A549 (cell line): ENCODE results near the gene DRD3. TPM values are rescaled to one million over a fixed set of nuclear protein-coding genes. Genes with fewer than 3 reads are reported as not detected.

Experiments
- ATAC-seq, 2 experiments: fragments of 200-7000 bp in 1 of 2; fragments of >200 bp in 1 of 2; cut with Nextera tagmentation in 1 of 2; cut with Tn5 transposase in 1 of 2; 3 replicates each; pipeline versions ENCODE4 v1.8.0 to v1.9.1; 2018 to 2020; ENCODE audit warnings: mild to moderate bottlenecking in 1 of 2, moderate library complexity in 1 of 2
- CTCF ChIA-PET: fragments of 300-600 bp; sonication (Branson Sonifier 250); formaldehyde crosslinking; extraction: SDS; loops from one replicate; lab custom pipeline; 2021; ENCODE audit warnings: antibody characterized with exemption, inconsistent platforms; lab: Yijun Ruan, JAX
- POLR2A ChIA-PET: fragments of 350-600 bp; formaldehyde crosslinking; extraction: SDS; loops from one replicate; lab custom pipeline; 2021; ENCODE audit warnings: antibody characterized with exemption, inconsistent platforms; lab: Yijun Ruan, JAX
- DNase-seq, 2 experiments: peaks; one replicate each; pipeline versions ENCODE4 v3.0.0 to v3.0.0-alpha.2; 2011 to 2016; ENCODE audit warnings: low read depth in 1 of 2, low spot score in 1 of 2
- FAIRE-seq: peaks from 2 replicates; lab custom pipeline; 2011; peaks lifted over from hg19 to GRCh38; lab: Jason Lieb, UNC
- H3K27ac ChIP-seq, 2 experiments: fragments of >200 bp; sonication (Bioruptor Twin); formaldehyde crosslinking; 3 replicates each; pipeline ENCODE4 v1.5.1; 2016 to 2017
- H3K4me1 ChIP-seq: fragments of >200 bp; sonication (Bioruptor Twin); formaldehyde crosslinking; 3 replicates; pipeline ENCODE4 v1.6.1; 2016
- H3K4me2 ChIP-seq: fragments of >200 bp; sonication (Bioruptor Twin); formaldehyde crosslinking; 3 replicates; pipeline ENCODE4 v1.6.1; 2016
- H3K4me3 ChIP-seq: fragments of >200 bp; sonication (Bioruptor Twin); formaldehyde crosslinking; 3 replicates; pipeline ENCODE4 v1.5.1; 2016
- H3K9me3 ChIP-seq: fragments of >200 bp; sonication (Bioruptor Twin); formaldehyde crosslinking; 3 replicates; pipeline ENCODE4 v1.6.1; 2016
- BHLHE40 ChIP-seq: IDR thresholded peaks from 2 replicates; pipeline ENCODE4 v1.6.1; 2012; ENCODE audit warnings: low read depth, low read length, inconsistent platforms
- CBX8 ChIP-seq: fragments of 200-600 bp; sonication (generic); IDR thresholded peaks from 2 replicates; pipeline ENCODE4 v1.6.1; 2016
- E2F6 ChIP-seq: IDR thresholded peaks from 2 replicates; pipeline ENCODE4 v1.6.1; 2012; ENCODE audit warnings: low read depth, borderline replicate concordance
- ESRRA ChIP-seq: fragments of 150-350 bp; IDR thresholded peaks from 2 replicates; pipeline ENCODE4 v1.6.1; 2014; ENCODE audit warnings: mild to moderate bottlenecking, low read length, borderline replicate concordance
- FOSL2 ChIP-seq, 2 experiments: fragments of 450-650 bp in 1 of 2; fragments of >200 bp in 1 of 2; sonication (Bioruptor Twin) in 1 of 2; formaldehyde crosslinking; IDR thresholded peaks; 2 replicates each; pipeline versions ENCODE4 v1.5.0 to v1.6.1; 2016 to 2020; ENCODE audit warnings: mild to moderate bottlenecking in 1 of 2, moderate library complexity in 1 of 2
- GATA3 ChIP-seq: IDR thresholded peaks from 2 replicates; pipeline ENCODE4 v1.6.1; 2012; ENCODE audit warnings: borderline replicate concordance
- HOXA7 ChIP-seq: fragments of 250-450 bp; sonication (Bioruptor Pico); IDR thresholded peaks from 2 replicates; pipeline ENCODE4 v1.5.0; 2020; ENCODE audit warnings: mild to moderate bottlenecking, moderate library complexity
- HOXB13 ChIP-seq: fragments of 250-450 bp; sonication (Bioruptor Pico); IDR thresholded peaks from 2 replicates; pipeline ENCODE4 v1.5.0; 2020; ENCODE audit warnings: low read depth, mild to moderate bottlenecking, moderate library complexity
- JUN ChIP-seq, 2 experiments: fragments of >200 bp; sonication (Bioruptor Twin); formaldehyde crosslinking; IDR thresholded peaks; 2 replicates in 1 of 2; 3 replicates in 1 of 2; pipeline ENCODE4 v1.6.1; 2016 to 2017
- JUNB ChIP-seq: fragments of >200 bp; sonication (Bioruptor Twin); formaldehyde crosslinking; IDR thresholded peaks from 2 replicates; pipeline ENCODE4 v1.6.1; 2016
- KDM1A ChIP-seq: fragments of 200-600 bp; sonication (generic); IDR thresholded peaks from 2 replicates; pipeline ENCODE4 v1.6.1; 2016; ENCODE audit warnings: low read depth, mild to moderate bottlenecking
- KDM5A ChIP-seq: fragments of 200-600 bp; sonication (generic); IDR thresholded peaks from 2 replicates; pipeline ENCODE4 v1.6.1; 2016; ENCODE audit warnings: antibody characterized with exemption, mild to moderate bottlenecking
- MAFK ChIP-seq: fragments of 450-650 bp; IDR thresholded peaks from 2 replicates; pipeline ENCODE4 v1.6.1; 2014; ENCODE audit not compliant: partially characterized antibody
- NFE2L2 ChIP-seq: fragments of 150-350 bp; conservative IDR thresholded peaks from 2 replicates; pipeline ENCODE4 v1.6.1; 2014; ENCODE audit warnings: low read length
- PBX3 ChIP-seq: IDR thresholded peaks from 2 replicates; pipeline ENCODE4 v1.6.1; 2012
- POLR2A ChIP-seq: IDR thresholded peaks from 2 replicates; pipeline ENCODE4 v1.6.1; 2012; ENCODE audit warnings: mild to moderate bottlenecking, low read length
- RNF2 ChIP-seq: fragments of 200-600 bp; sonication (generic); IDR thresholded peaks from 2 replicates; pipeline ENCODE4 v1.6.1; 2016; ENCODE audit warnings: low read depth, mild to moderate bottlenecking, antibody characterized with exemption, moderate library complexity, borderline replicate concordance
- SMC3 ChIP-seq: fragments of >200 bp; sonication (Bioruptor Twin); formaldehyde crosslinking; IDR thresholded peaks from 3 replicates; pipeline ENCODE4 v1.6.1; 2018; ENCODE audit warnings: inconsistent platforms
- SREBF2 ChIP-seq: fragments of 450-650 bp; IDR thresholded peaks from 2 replicates; pipeline ENCODE4 v1.6.1; 2014; ENCODE audit warnings: mild to moderate bottlenecking, moderate library complexity
- TFCP2L1 ChIP-seq: fragments of 250-450 bp; sonication (Bioruptor Pico); IDR thresholded peaks from 2 replicates; pipeline ENCODE4 v1.5.0; 2021; ENCODE audit warnings: mild to moderate bottlenecking
- USF2 ChIP-seq: fragments of 450-650 bp; IDR thresholded peaks from 2 replicates; pipeline ENCODE4 v1.6.1; 2014; ENCODE audit warnings: antibody characterized with exemption
- ZSCAN20 ChIP-seq: fragments of 250-450 bp; sonication (Bioruptor Pico); IDR thresholded peaks from 2 replicates; pipeline ENCODE4 v1.8.0; 2022; ENCODE audit warnings: mild to moderate bottlenecking, moderate library complexity
- WGBS: methylation state at CpG from one replicate; pipeline ENCODE4 v1.1.6; 2017; ENCODE audit errors: missing lambda C conversion rate; 5-methylcytosine and 5-hydroxymethylcytosine counted together
- polyA plus RNA-seq, 4 experiments: library from polyadenylated mRNA; depleted of rRNA in 3 of 4; stranded (reverse); fragments of >200 nt; fragmentation: RNase III in 1 of 4; extraction: RNeasy Plus Mini Kit Qiagen cat#74134 plus additional on column Dnase treatment in 1 of 4; gene quantifications; 2 replicates in 3 of 4; 3 replicates in 1 of 4; pipeline ENCODE4 v1.2.3, GENCODE V29; 2011 to 2017
- TF ChIP-seq, protein P1 (sequence below): IDR thresholded peaks from 2 replicates; pipeline ENCODE4 v1.6.1; 2012
- TF ChIP-seq, protein P2 (sequence below): fragments of 250-450 bp; sonication (Bioruptor Pico); IDR thresholded peaks from 2 replicates; pipeline ENCODE4 v1.5.0; 2020; ENCODE audit warnings: low read depth, mild to moderate bottlenecking, moderate library complexity

DRD3 gene
- polyA plus RNA-seq, 2 of the 4 experiments (the other 2 are of a cell fraction): not detected

GRCh38 chr3:114216186-114216970, 37.5 kb upstream of the DRD3 start:
- H3K27ac ChIP-seq: no peak overlapping the region
- no peaks in the 10 kb centered on the region for H3K9me3 ChIP-seq
- ChIA-PET POLR2A (no interaction called here), CTCF (interaction anchor here (0.8 kb wide), 1 partner anchor 75 kb away, joined by 3 read pairs; no protein-coding TSS in a partner anchor)
- no peaks in the 10 kb centered on the region for H3K4me1 ChIP-seq
- H3K4me2 ChIP-seq: no peak overlapping the region
- 38% methylated on average over 5 of the region's 5 CpGs for WGBS
- ATAC-seq (no peak), DNase-seq (no peak), FAIRE-seq (no peak)
- TF ChIP-seq FOSL2 (IDR thresholded peaks at IDR 0.05) (no peak), FOSL2 (CRISPR knock-in tag; IDR thresholded peaks at IDR 0.05) (no peak), SREBF2 (no peak), KDM5A (no peak), KDM1A (no peak), RNF2 (no peak), NFE2L2 (no peak), PBX3 (no peak), ESRRA (no peak), JUN (IDR thresholded peaks at IDR 0.05) (no peak), HOXB13 (CRISPR knock-in tag) (no peak), TFCP2L1 (no peak)
- TF ChIP-seq, protein P1, sequence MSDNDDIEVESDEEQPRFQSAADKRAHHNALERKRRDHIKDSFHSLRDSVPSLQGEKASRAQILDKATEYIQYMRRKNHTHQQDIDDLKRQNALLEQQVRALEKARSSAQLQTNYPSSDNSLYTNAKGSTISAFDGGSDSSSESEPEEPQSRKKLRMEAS: no peak
- no peak overlapping the region for H3K4me3 ChIP-seq

DNA sequence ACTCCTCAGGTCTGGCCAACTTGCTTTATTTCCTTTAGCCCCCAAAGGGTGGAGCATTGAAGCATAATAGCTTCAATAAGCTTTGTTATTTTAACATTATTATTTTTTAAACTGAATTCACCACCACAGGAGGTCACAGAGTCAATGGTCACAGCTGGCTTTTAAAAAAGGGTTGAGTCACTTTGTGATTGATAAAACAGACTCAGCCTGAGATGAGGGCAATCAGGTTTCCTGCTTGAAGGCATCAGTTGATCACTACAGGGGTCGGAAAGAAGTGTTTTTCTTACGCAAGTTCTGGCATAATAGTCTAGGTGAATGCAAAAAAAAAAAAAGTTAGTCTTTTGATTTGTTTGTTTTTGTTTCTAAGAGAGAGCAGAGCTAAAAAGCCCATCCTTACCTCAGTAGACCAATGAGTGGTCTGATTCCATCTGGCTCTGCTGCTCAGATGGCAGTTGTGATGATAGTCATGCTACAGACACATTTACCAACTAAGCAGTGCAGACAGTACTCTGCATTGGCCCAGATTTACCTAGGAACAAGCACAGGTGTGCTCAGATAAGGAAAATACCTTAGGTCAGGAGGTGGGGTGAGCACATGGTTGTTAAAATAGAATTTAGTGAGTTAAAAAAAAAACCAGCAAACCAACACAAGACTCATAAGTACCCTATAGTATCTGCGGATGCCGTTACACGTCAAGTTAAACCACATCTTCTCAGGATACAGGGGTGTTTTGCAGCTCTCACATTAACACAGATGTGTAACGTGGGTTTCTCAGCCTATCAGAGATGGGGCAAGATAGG, 35.9 kb upstream of the DRD3 start:
- Histone ChIP-seq H3K4me2 (peak overlapping the region; percentile 48; the same call in 1 of the 3 replicates), H3K4me1 (no peaks in the 10 kb centered on the region), H3K27ac (no peak overlapping the region), H3K4me3 (no peak overlapping the region), H3K9me3 (no peaks in the 10 kb centered on the region)
- no peak for ATAC-seq
- WGBS: 62% methylated on average over 6 of the region's 6 CpGs
- TF ChIP-seq JUNB: no peak
- no peak for TF ChIP-seq ZSCAN20 (CRISPR knock-in tag)
- TF ChIP-seq GATA3: no peak
- no peak for TF ChIP-seq MAFK
- TF ChIP-seq BHLHE40: no peak
- TF ChIP-seq USF2: no peak
- TF ChIP-seq, protein P2, sequence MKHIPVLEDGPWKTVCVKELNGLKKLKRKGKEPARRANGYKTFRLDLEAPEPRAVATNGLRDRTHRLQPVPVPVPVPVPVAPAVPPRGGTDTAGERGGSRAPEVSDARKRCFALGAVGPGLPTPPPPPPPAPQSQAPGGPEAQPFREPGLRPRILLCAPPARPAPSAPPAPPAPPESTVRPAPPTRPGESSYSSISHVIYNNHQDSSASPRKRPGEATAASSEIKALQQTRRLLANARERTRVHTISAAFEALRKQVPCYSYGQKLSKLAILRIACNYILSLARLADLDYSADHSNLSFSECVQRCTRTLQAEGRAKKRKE (CRISPR knock-in tag): no peak
- TF ChIP-seq HOXA7: no peak
- no peak for TF ChIP-seq SMC3
- no peak for TF ChIP-seq POLR2A
- no peak for TF ChIP-seq FOSL2 (IDR thresholded peaks at IDR 0.05)
- TF ChIP-seq FOSL2 (CRISPR knock-in tag; IDR thresholded peaks at IDR 0.05): no peak
- TF ChIP-seq E2F6: no peak
- no peak for TF ChIP-seq RNF2
- TF ChIP-seq ESRRA: no peak
- no peak for TF ChIP-seq CBX8
- no peak for TF ChIP-seq NFE2L2
- POLR2A ChIA-PET: no interaction called here
- CTCF ChIA-PET: no interaction called here
- no peak for DNase-seq
- no peak for FAIRE-seq
